BJ (cell line): ENCODE measurements around the gene PARD3. TPM values are rescaled to one million over a fixed set of nuclear protein-coding genes. Genes with fewer than 3 reads are reported as not detected.

ENCODE experiments used
- CTCF ChIA-PET: fragments of 350-600 bp; formaldehyde crosslinking; extraction: SDS; loops from one replicate; lab custom pipeline; 2021; ENCODE audit warnings: antibody characterized with exemption, inconsistent platforms; lab: Yijun Ruan, JAX
- POLR2A ChIA-PET: fragments of 300-600 bp; sonication (Branson Sonifier 250); formaldehyde crosslinking; extraction: SDS; loops from one replicate; lab custom pipeline; 2021; ENCODE audit warnings: antibody characterized with exemption; lab: Charles Lee
- DNase-seq: peaks from one replicate; pipeline ENCODE4 v3.0.0-alpha.2; 2011; ENCODE audit warnings: low read depth
- H3K27me3 ChIP-seq: 2 replicates; pipeline ENCODE4 v1.6.0; 2011; ENCODE audit warnings: low read length; ENCODE audit not compliant: control insufficient read depth, insufficient read depth
- H3K36me3 ChIP-seq: 2 replicates; pipeline ENCODE4 v1.5.1; 2011; ENCODE audit warnings: low read length; ENCODE audit not compliant: control insufficient read depth, insufficient read depth
- H3K4me3 ChIP-seq: 2 replicates; pipeline ENCODE4 v1.5.1; 2011; ENCODE audit warnings: low read depth, mild to moderate bottlenecking, control low read depth, low read length
- CTCF ChIP-seq: IDR thresholded peaks from 2 replicates; pipeline ENCODE4 v1.5.1; 2011; ENCODE audit warnings: low read depth, mild to moderate bottlenecking, control low read depth, inconsistent platforms, low read length, moderate library complexity; ENCODE audit not compliant: insufficient read depth
- polyA plus RNA-seq: library from polyadenylated mRNA; depleted of rRNA; stranded (reverse); fragments of >200 nt; gene quantifications from 2 replicates; pipeline ENCODE4 v1.2.3, GENCODE V29; 2011

The PARD3 gene
- polyA plus RNA-seq, 1 experiment = 17.7 TPM

GRCh38 chr10:34241226-34242000, 573.7 kb downstream of the PARD3 start:
- CTCF ChIA-PET = no interaction called here
- Histone ChIP-seq H3K4me3 (no peak overlapping the region), H3K36me3 (no peaks in the 10 kb centered on the region), H3K27me3 (no peaks in the 10 kb centered on the region)
- TF ChIP-seq CTCF = no peak
- POLR2A ChIA-PET = no interaction called here
- no peak for DNase-seq

GRCh38 chr10:34240039-34240438, 575.1 kb downstream of the PARD3 start:
- Histone ChIP-seq H3K27me3 (no peaks in the 10 kb centered on the region), H3K4me3 (no peak overlapping the region), H3K36me3 (no peaks in the 10 kb centered on the region)
- CTCF ChIA-PET = interaction anchor here (0.6 to 0.9 kb wide), 2 partner anchors 14 to 880 kb away, joined by 3 read pairs; no protein-coding TSS in a partner anchor
- no peak for TF ChIP-seq CTCF
- POLR2A ChIA-PET = no interaction called here
- DNase-seq = no peak

DNA sequence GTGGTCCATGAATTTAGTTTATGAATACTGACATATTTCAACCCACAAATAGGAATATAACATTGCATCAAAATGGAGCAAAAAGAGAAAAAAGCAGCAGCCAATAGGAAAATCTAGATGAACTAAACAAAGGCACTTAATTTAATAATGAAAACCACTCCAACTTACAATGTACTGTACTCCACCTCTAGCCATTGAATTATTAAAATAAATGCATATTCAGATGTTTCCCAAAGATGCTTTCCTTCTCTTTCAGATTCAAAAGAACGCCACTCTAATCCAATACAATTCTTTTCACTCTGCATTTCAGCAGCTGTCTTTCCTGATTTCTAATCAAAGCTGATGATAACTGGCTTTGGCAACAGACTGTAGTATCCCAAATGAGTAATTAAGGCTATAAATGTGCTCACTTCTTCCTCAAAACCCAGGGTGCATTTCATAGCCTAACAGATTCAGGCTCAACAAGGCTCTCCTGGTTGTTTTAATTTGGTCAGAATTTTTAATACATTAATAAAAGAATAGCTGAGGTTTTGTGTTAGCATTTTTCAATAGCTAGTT, 577.1 kb downstream of the PARD3 start:
- no peaks in the 10 kb centered on the region for H3K36me3 ChIP-seq
- DNase-seq = no peak
- no peak for TF ChIP-seq CTCF
- no peaks in the 10 kb centered on the region for H3K27me3 ChIP-seq
- ChIA-PET POLR2A (no interaction called here), CTCF (interaction anchor here (1.2 kb wide), 1 partner anchor 10 kb away, joined by 3 read pairs; no protein-coding TSS in a partner anchor)
- no peak overlapping the region for H3K4me3 ChIP-seq

- Histone ChIP-seq H3K4me3 (no peak overlapping the region), H3K36me3 (no peaks in the 10 kb centered on the region), H3K27me3 (no peaks in the 10 kb centered on the region)
- TF ChIP-seq CTCF = no peak
- DNase-seq = no peak
- POLR2A ChIA-PET = interaction anchor here (0.6 kb wide), 1 partner anchor 51 kb away, joined by 5 read pairs; no protein-coding TSS in a partner anchor
- CTCF ChIA-PET = interaction anchor here (1.1 kb wide), 1 partner anchor 13 kb away, joined by 3 read pairs; no protein-coding TSS in a partner anchor
Measured at GRCh38 chr10:34236931-34237330, 578.2 kb downstream of the PARD3 start.

DNA sequence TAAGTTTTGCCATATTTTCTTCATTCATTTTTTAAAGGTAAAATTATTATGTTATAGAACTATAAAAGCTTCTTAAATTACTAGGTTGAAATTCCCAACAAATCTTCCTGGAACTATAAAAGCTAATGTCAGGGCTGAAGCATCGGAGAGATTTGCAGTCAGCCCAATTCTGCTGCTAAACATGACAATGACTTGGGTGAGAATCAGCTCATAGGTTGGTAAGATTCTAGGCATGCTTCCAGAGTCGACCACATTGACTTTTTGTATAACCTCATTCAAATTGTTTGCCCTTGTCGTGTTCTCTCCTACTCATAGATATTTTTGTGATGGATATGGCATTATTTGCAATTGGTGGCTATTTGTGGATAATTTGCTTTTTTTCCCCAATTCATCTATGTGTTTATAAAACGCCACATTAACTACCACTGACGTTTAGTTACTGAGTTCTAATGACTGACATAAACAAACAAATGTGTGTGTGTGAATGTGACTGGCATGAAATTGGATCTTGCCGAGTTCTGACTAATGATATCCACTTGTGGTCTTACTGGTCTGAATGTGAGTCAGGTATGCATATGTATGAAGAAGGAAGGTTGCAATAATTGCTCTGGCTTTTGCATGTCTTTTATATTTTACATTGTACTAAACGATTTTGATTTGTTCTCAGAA, 579.8 kb downstream of the PARD3 start:
- H3K27me3 ChIP-seq = no peaks in the 10 kb centered on the region
- no peak overlapping the region for H3K4me3 ChIP-seq
- no peaks in the 10 kb centered on the region for H3K36me3 ChIP-seq
- no peak for TF ChIP-seq CTCF
- DNase-seq = no peak
- ChIA-PET CTCF (no interaction called here), POLR2A (no interaction called here)
